Caco-2 (cell line): ENCODE measurements around the gene TRAF3. TPM values are rescaled to one million over a fixed set of nuclear protein-coding genes. Genes with fewer than 3 reads are reported as not detected.
A peak's percentile ranks its signal among the peaks of the same experiment; 100 is the strongest.

ENCODE experiments used
- BruUV-seq: library from RNA; stranded (reverse); fragments of 400-500 nt; replicated peaks from 2 replicates; lab custom pipeline; 2021; lab: Mats Ljungman, UMichigan
- CTCF ChIA-PET: fragments of 300-600 bp; sonication (Branson Sonifier 250); formaldehyde crosslinking; loops from one replicate; lab custom pipeline; 2022; ENCODE audit warnings: antibody characterized with exemption; lab: Charles Lee
- POLR2A ChIA-PET: fragments of 300-600 bp; sonication (Branson Sonifier 250); formaldehyde crosslinking; loops from one replicate; lab custom pipeline; 2022; ENCODE audit warnings: antibody characterized with exemption; lab: Charles Lee
- DNase-seq, 2 experiments: peaks; one replicate each; pipeline versions ENCODE4 v3.0.0 to v3.0.0-alpha.2; 2020 to 2022
- H3K27me3 ChIP-seq: replicated peaks from 2 replicates; pipeline ENCODE4 v1.6.0; 2011; ENCODE audit warnings: low read length; ENCODE audit not compliant: control insufficient read depth, insufficient read depth
- H3K36me3 ChIP-seq: 2 replicates; pipeline ENCODE4 v1.5.1; 2011; ENCODE audit warnings: low read length; ENCODE audit not compliant: control insufficient read depth, insufficient read depth
- H3K4me1 ChIP-seq: fragments of 250-450 bp; sonication (Bioruptor Pico); 2 replicates; pipeline ENCODE4 v1.5.1; 2020; ENCODE audit warnings: mild to moderate bottlenecking
- H3K4me3 ChIP-seq: 2 replicates; pipeline ENCODE4 v1.5.1; 2011; ENCODE audit warnings: low read depth, mild to moderate bottlenecking, control low read depth, low read length
- H3K9me3 ChIP-seq: fragments of 250-450 bp; sonication (Bioruptor Pico); 2 replicates; pipeline ENCODE4 v1.5.1; 2020; ENCODE audit warnings: mild to moderate bottlenecking, moderate library complexity
- H3K27ac Mint-ChIP-seq: one replicate; pipeline ENCODE4 v1.8.0; 2022; ENCODE audit warnings: mixed read lengths; ENCODE audit not compliant: unreplicated experiment
- H3K27me3 Mint-ChIP-seq: one replicate; pipeline ENCODE4 v1.8.0; 2022; ENCODE audit warnings: mixed read lengths; ENCODE audit not compliant: insufficient read depth, unreplicated experiment
- H3K36me3 Mint-ChIP-seq: one replicate; pipeline ENCODE4 v1.8.0; 2022; ENCODE audit warnings: mild to moderate bottlenecking, mixed read lengths; ENCODE audit not compliant: insufficient read depth, unreplicated experiment
- H3K4me1 Mint-ChIP-seq: one replicate; pipeline ENCODE4 v1.8.0; 2022; ENCODE audit warnings: low read depth, mixed read lengths; ENCODE audit not compliant: unreplicated experiment
- H3K4me3 Mint-ChIP-seq: one replicate; pipeline ENCODE4 v1.8.0; 2022; ENCODE audit warnings: mild to moderate bottlenecking, moderate library complexity, mixed read lengths; ENCODE audit not compliant: unreplicated experiment
- H3K9me3 Mint-ChIP-seq: one replicate; pipeline ENCODE4 v1.8.0; 2022; ENCODE audit warnings: mixed read lengths; ENCODE audit not compliant: unreplicated experiment
- CTCF ChIP-seq, 2 experiments: fragments of 200-600 bp in 1 of 2; IDR thresholded peaks; 1 replicate in 1 of 2; 2 replicates in 1 of 2; pipeline versions ENCODE4 v1.5.1 to v1.8.0; 2011 to 2022; ENCODE audit warnings: antibody characterized with exemption in 1 of 2, control low read depth in 1 of 2, inconsistent platforms in 1 of 2, low read depth in 1 of 2, low read length in 1 of 2, mild to moderate bottlenecking in 1 of 2, moderate library complexity in 1 of 2; ENCODE audit not compliant: insufficient read depth in 1 of 2, severe bottlenecking in 1 of 2, unreplicated experiment in 1 of 2
- intact Hi-C: fragments of 100-400 bp; cut with micrococcal nuclease; formaldehyde crosslinking; loops from one replicate; pipeline ENCODE4 v1.10.0; 2022; ENCODE audit not compliant: unreplicated experiment
- total RNA-seq: library from RNA; stranded (reverse); gene quantifications from 2 replicates; pipeline ENCODE4 v1.2.3, GENCODE V29; 2022

Gene TRAF3
- total RNA-seq, 1 experiment from 2014 or later = 16.6 TPM

GRCh38 chr14:102929241-102930137, 152.2 kb downstream of the TRAF3 start:
- ChIA-PET CTCF (no interaction called here), POLR2A (no interaction called here)
- peaks cover 10% of the 10 kb centered on the region for H3K4me1 ChIP-seq
- DNase-seq = peak in 1 of 2 experiments; percentile 49
- H3K36me3 ChIP-seq = no peaks in the 10 kb centered on the region
- Mint-ChIP-seq H3K4me3 (peak overlapping the region; percentile 79), H3K36me3 (peaks cover 63% of the 10 kb centered on the region), H3K4me1 (no peaks in the 10 kb centered on the region), H3K27ac (no peak overlapping the region), H3K9me3 (no peaks in the 10 kb centered on the region), H3K27me3 (no peaks in the 10 kb centered on the region)
- TF ChIP-seq CTCF (IDR thresholded peaks at IDR 0.05; ENCODE audit: insufficient read depth in 1 of 2, low read depth in 1 of 2, low read length in 1 of 2, severe bottlenecking in 1 of 2, unreplicated experiment in 1 of 2) = no peak
- H3K4me3 ChIP-seq = peak overlapping the region; percentile 79
- no TSS peak for BruUV-seq
- intact Hi-C loops = loop anchor here (10.0 kb wide), 1 partner anchor 405 kb away; no protein-coding TSS in a partner anchor
- no peaks in the 10 kb centered on the region for H3K27me3 ChIP-seq
- H3K9me3 ChIP-seq = no peaks in the 10 kb centered on the region

DNA sequence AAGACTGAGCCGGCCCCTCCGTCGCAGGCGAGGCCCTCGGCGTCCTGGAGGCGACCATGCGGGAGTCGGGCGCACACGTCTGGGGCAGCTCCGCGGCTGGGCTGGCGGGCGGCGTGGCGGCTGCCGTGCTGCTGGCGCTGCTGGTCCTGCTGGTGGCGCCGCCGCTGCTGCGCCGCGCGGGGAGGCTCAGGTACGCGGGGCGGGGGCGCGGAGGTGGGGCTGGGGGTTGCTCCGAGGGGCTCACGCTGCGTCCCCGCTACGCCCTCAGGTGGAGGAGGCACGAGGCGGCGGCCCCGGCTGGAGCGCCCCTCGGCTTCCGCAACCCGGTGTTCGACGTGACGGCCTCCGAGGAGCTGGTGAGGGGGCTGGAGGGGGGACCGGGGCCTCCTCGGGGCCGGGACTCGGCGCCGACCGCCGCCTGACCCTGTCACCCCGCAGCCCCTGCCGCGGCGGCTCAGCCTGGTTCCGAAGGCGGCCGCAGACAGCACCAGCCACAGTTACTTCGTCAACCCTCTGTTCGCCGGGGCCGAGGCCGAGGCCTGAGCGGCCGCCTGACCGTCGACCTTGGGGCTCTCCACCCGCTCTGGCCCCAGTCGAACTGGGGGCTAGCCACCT, 153.0 kb downstream of the TRAF3 start:
- DNase-seq = no peak
- no peak for TF ChIP-seq CTCF (IDR thresholded peaks at IDR 0.05; ENCODE audit: insufficient read depth in 1 of 2, low read depth in 1 of 2, low read length in 1 of 2, severe bottlenecking in 1 of 2, unreplicated experiment in 1 of 2)
- peak overlapping the region; percentile 24 for H3K4me3 Mint-ChIP-seq
- Histone ChIP-seq H3K9me3 (no peaks in the 10 kb centered on the region), H3K4me1 (peaks cover 10% of the 10 kb centered on the region), H3K4me3 (no peak overlapping the region; the same call in 1 of the 2 replicates), H3K27me3 (no peaks in the 10 kb centered on the region), H3K36me3 (no peaks in the 10 kb centered on the region)
- no TSS peak for BruUV-seq
- no peaks in the 10 kb centered on the region for H3K9me3 Mint-ChIP-seq
- ChIA-PET CTCF (no interaction called here), POLR2A (interaction anchor here (0.6 kb wide), 1 partner anchor 1479 kb away, joined by 7 read pairs; no protein-coding TSS in a partner anchor)
- H3K36me3 Mint-ChIP-seq = peaks cover 71% of the 10 kb centered on the region
- H3K27ac Mint-ChIP-seq = peak overlapping the region; percentile 39
- intact Hi-C loops = no loop called here
- H3K27me3 Mint-ChIP-seq = no peaks in the 10 kb centered on the region
- no peaks in the 10 kb centered on the region for H3K4me1 Mint-ChIP-seq

- peaks cover 67% of the 10 kb centered on the region for H3K36me3 Mint-ChIP-seq
- no peak for TF ChIP-seq CTCF (IDR thresholded peaks at IDR 0.05; ENCODE audit: insufficient read depth in 1 of 2, low read depth in 1 of 2, low read length in 1 of 2, severe bottlenecking in 1 of 2, unreplicated experiment in 1 of 2)
- BruUV-seq = no TSS peak
These were observed 153.7 kb downstream of the TRAF3 start for GRCh38 chr14:102930753-102931579.

More at GRCh38 chr14:102930753-102931579, 153.7 kb downstream of the TRAF3 start:
- no peak for DNase-seq
- Mint-ChIP-seq H3K4me3 (peak overlapping the region; percentile 24), H3K27me3 (no peaks in the 10 kb centered on the region), H3K27ac (peak overlapping the region; percentile 39), H3K4me1 (no peaks in the 10 kb centered on the region), H3K9me3 (no peaks in the 10 kb centered on the region)
- H3K4me3 ChIP-seq = no peak overlapping the region
- no peaks in the 10 kb centered on the region for H3K36me3 ChIP-seq
- ChIA-PET CTCF (no interaction called here), POLR2A (interaction anchor here (0.6 kb wide), 1 partner anchor 1480 kb away, joined by 7 read pairs; no protein-coding TSS in a partner anchor)
- no peaks in the 10 kb centered on the region for H3K9me3 ChIP-seq
- no peaks in the 10 kb centered on the region for H3K27me3 ChIP-seq
- intact Hi-C loops = no loop called here
- H3K4me1 ChIP-seq = peaks cover 10% of the 10 kb centered on the region
